ENCODE results near the gene CFAP97D1.

The CFAP97D1 gene

DNA sequence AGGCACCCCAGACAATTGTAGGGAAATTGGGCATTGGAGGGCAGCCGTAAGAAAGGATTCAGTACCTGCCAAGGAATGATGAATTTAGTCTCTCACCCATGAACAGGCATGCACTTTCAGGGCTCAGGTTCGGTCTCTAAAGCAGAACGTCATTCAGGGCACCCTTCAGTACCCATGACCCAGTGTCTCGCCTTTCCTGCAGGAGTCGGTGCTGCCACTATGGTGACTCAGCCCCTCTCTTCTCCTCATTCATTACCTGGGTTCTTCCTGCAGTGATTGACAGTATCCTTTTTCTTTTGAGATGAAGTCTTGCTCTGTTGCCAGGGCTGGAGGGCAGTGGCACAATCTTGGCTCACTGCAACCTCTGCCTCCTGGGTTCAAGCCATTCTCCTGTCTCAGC is 30.1 kb upstream of the CFAP97D1 start:
- TF ChIP-seq CTCF (conservative IDR thresholded peaks at IDR 0.05; ENCODE audit: low read length) (no peak), EZH2phosphoT487 (IDR thresholded peaks at IDR 0.05; ENCODE audit: borderline replicate concordance) (no peak)
- no peaks in the 10 kb centered on the region for H4K20me1 ChIP-seq (ENCODE audit: insufficient read depth, low read length, poor library complexity, severe bottlenecking)
- no peaks in the 10 kb centered on the region for H3K9me2 ChIP-seq (replicated peaks; ENCODE audit: low read depth, low read length)
- H2AFZ ChIP-seq (ENCODE audit: low read length): no peak overlapping the region
- H3F3A ChIP-seq (ENCODE audit: low read depth): no peaks in the 10 kb centered on the region
- no peaks in the 10 kb centered on the region for H3K79me2 ChIP-seq (ENCODE audit: insufficient read depth, low read length)
- H3K9me3 ChIP-seq (ENCODE audit: insufficient read depth, low read depth, low read length): no peaks in the 10 kb centered on the region
- no peaks in the 10 kb centered on the region for H3K36me3 ChIP-seq (ENCODE audit: insufficient read depth, low read length)
- H3K4me3 ChIP-seq (ENCODE audit: low read length, poor library complexity, severe bottlenecking): no peak overlapping the region
- no peaks in the 10 kb centered on the region for H3K4me1 ChIP-seq (ENCODE audit: insufficient read depth, low read length, poor library complexity, severe bottlenecking)
- H3K9ac ChIP-seq (ENCODE audit: low read depth, low read length, poor library complexity, severe bottlenecking): no peak overlapping the region
- H3K27me3 ChIP-seq (ENCODE audit: insufficient read depth, low read length, poor library complexity, severe bottlenecking): no peaks in the 10 kb centered on the region
- H3K4me2 ChIP-seq (ENCODE audit: low read depth, low read length, poor library complexity, severe bottlenecking): no peak overlapping the region

GRCh38 chr17:43753493-43754129 is 26.6 kb upstream of the CFAP97D1 start:
- H3K27me3 ChIP-seq (ENCODE audit: insufficient read depth, low read length, poor library complexity, severe bottlenecking): no peaks in the 10 kb centered on the region
- no peak overlapping the region for H3K4me2 ChIP-seq (ENCODE audit: low read depth, low read length, poor library complexity, severe bottlenecking)
- no peak overlapping the region for H2AFZ ChIP-seq (ENCODE audit: low read length)

GRCh38 chr17:43754947-43755346 is 25.3 kb upstream of the CFAP97D1 start:
- no peak overlapping the region for H3K9ac ChIP-seq (ENCODE audit: low read depth, low read length, poor library complexity, severe bottlenecking)
- H3K4me1 ChIP-seq (ENCODE audit: insufficient read depth, low read length, poor library complexity, severe bottlenecking): no peaks in the 10 kb centered on the region
- H3K4me2 ChIP-seq (ENCODE audit: low read depth, low read length, poor library complexity, severe bottlenecking): no peak overlapping the region
- H3K79me2 ChIP-seq (ENCODE audit: insufficient read depth, low read length): no peaks in the 10 kb centered on the region
- no peaks in the 10 kb centered on the region for H3K27me3 ChIP-seq (ENCODE audit: insufficient read depth, low read length, poor library complexity, severe bottlenecking)
- H3F3A ChIP-seq (ENCODE audit: low read depth): no peaks in the 10 kb centered on the region
- no peak overlapping the region for H3K4me3 ChIP-seq (ENCODE audit: low read length, poor library complexity, severe bottlenecking)
- H3K9me3 ChIP-seq (ENCODE audit: insufficient read depth, low read depth, low read length): no peaks in the 10 kb centered on the region
- no peaks in the 10 kb centered on the region for H3K36me3 ChIP-seq (ENCODE audit: insufficient read depth, low read length)
- H4K20me1 ChIP-seq (ENCODE audit: insufficient read depth, low read length, poor library complexity, severe bottlenecking): no peaks in the 10 kb centered on the region
- H3K9me2 ChIP-seq (replicated peaks; ENCODE audit: low read depth, low read length): no peaks in the 10 kb centered on the region
- TF ChIP-seq CTCF (conservative IDR thresholded peaks at IDR 0.05; ENCODE audit: low read length): no peak
- no peak for TF ChIP-seq EZH2phosphoT487 (IDR thresholded peaks at IDR 0.05; ENCODE audit: borderline replicate concordance)
- no peak overlapping the region for H2AFZ ChIP-seq (ENCODE audit: low read length)

More at GRCh38 chr17:43753493-43754129, 26.6 kb upstream of the CFAP97D1 start:
- Histone ChIP-seq H3K9me3 (ENCODE audit: insufficient read depth, low read depth, low read length) (no peaks in the 10 kb centered on the region), H3K79me2 (ENCODE audit: insufficient read depth, low read length) (no peaks in the 10 kb centered on the region), H3K36me3 (ENCODE audit: insufficient read depth, low read length) (no peaks in the 10 kb centered on the region), H4K20me1 (ENCODE audit: insufficient read depth, low read length, poor library complexity, severe bottlenecking) (no peaks in the 10 kb centered on the region), H3F3A (ENCODE audit: low read depth) (no peaks in the 10 kb centered on the region), H3K4me3 (ENCODE audit: low read length, poor library complexity, severe bottlenecking) (no peak overlapping the region), H3K9ac (ENCODE audit: low read depth, low read length, poor library complexity, severe bottlenecking) (no peak overlapping the region), H3K9me2 (replicated peaks; ENCODE audit: low read depth, low read length) (no peaks in the 10 kb centered on the region), H3K4me1 (ENCODE audit: insufficient read depth, low read length, poor library complexity, severe bottlenecking) (no peaks in the 10 kb centered on the region)
- TF ChIP-seq CTCF (conservative IDR thresholded peaks at IDR 0.05; ENCODE audit: low read length) (no peak), EZH2phosphoT487 (IDR thresholded peaks at IDR 0.05; ENCODE audit: borderline replicate concordance) (no peak)

Data from Loucy (cell line).